ENCODE measurements around the gene CD109.
"Not testable (repeated sequence)": the region's sequence is repeated elsewhere in the genome, so short reads cannot be mapped to it uniquely, and the experiment has no call there.

CD109 gene

GRCh38 chr6:73671911-73672685 lies 23.9 kb upstream of the CD109 start:
- no peak overlapping the region for H3K27ac ChIP-seq
- TF ChIP-seq CTCF (conservative IDR thresholded peaks at IDR 0.05): no peak
- TF ChIP-seq ZFX (IDR thresholded peaks at IDR 0.05): no peak

GRCh38 chr6:73675466-73676098 lies 20.4 kb upstream of the CD109 start:
- TF ChIP-seq ZFX (IDR thresholded peaks at IDR 0.05) (no peak), CTCF (conservative IDR thresholded peaks at IDR 0.05) (peak; percentile 88)
- no peak overlapping the region for H3K27ac ChIP-seq

- H3K27ac ChIP-seq: no peak overlapping the region
- TF ChIP-seq ZFX (IDR thresholded peaks at IDR 0.05): no peak
- no peak for TF ChIP-seq CTCF (conservative IDR thresholded peaks at IDR 0.05)
Measured at GRCh38 chr6:73679009-73679408, 17.0 kb upstream of the CD109 start.

- not testable (repeated sequence) for H3K27ac ChIP-seq
Measured at GRCh38 chr6:73679846-73680245, 16.2 kb upstream of the CD109 start.

- H3K27ac ChIP-seq: no peak overlapping the region
- TF ChIP-seq CTCF (conservative IDR thresholded peaks at IDR 0.05) (no peak), ZFX (IDR thresholded peaks at IDR 0.05) (no peak)
Measured at GRCh38 chr6:73680289-73680918, 15.6 kb upstream of the CD109 start.

GRCh38 chr6:73683574-73683973 lies 12.4 kb upstream of the CD109 start:
- not testable (repeated sequence) for H3K27ac ChIP-seq

GRCh38 chr6:73688351-73688750 lies 7.7 kb upstream of the CD109 start:
- no peak overlapping the region for H3K27ac ChIP-seq
- TF ChIP-seq CTCF (conservative IDR thresholded peaks at IDR 0.05) (no peak), ZFX (IDR thresholded peaks at IDR 0.05) (no peak)

- TF ChIP-seq ZFX (IDR thresholded peaks at IDR 0.05) (no peak), CTCF (conservative IDR thresholded peaks at IDR 0.05) (no peak)
- H3K27ac ChIP-seq: no peak overlapping the region
Measured at GRCh38 chr6:73690056-73690455, 5.9 kb upstream of the CD109 start.

All from C4-2B (cell line).